ENCODE measurements around the gene CNTNAP2. TPM values are rescaled to one million over a fixed set of nuclear protein-coding genes. Genes with fewer than 3 reads are reported as not detected.

Gene CNTNAP2
- total and polyA plus RNA-seq, 2 donors from 2014 or later = 0.06 to 0.13 TPM

DNA sequence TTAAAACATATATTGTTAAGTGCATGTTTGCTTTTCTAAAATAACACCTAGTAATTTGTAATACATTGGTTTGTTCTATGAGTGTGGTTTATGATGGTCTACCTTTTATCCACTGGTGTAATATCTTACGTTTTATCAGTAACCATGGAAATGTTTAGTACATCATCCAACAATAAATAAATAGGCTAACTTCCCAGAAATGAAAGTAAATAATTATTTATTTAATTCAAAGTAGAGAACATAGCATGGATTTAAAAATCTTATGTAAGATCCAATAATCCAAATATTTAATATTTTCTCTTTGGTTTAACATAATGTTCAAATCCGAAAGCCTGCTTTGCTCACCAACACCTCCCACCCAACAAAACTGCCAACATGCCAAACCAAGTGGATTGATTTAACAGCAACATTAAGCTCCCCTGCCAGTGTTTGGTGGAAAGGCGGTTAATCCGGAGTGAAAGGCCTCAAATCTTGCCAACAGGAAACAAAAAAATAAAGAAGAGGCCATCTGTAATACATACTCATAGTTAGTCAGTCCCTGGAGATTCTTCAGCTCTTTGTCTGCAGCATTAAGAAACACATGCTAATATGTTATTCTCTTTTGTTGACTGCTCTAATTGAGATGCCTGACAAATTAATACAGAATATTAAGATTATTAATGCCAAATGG is 897.8 kb downstream of the CNTNAP2 start:
- H3K27ac ChIP-seq (ENCODE audit: low read depth in 2 of 2, low read length in 2 of 2) = no peak overlapping the region
- no peaks in the 10 kb centered on the region for H3K36me3 ChIP-seq (ENCODE audit: control insufficient read depth in 2 of 3, insufficient read depth in 3 of 3, low read length in 3 of 3)
- H3K4me3 ChIP-seq (ENCODE audit: low read length in 3 of 3) = no peak overlapping the region
- peak; percentile 13 for FAIRE-seq
- no peaks in the 10 kb centered on the region for H3K4me1 ChIP-seq (ENCODE audit: control insufficient read depth in 2 of 3, insufficient read depth in 2 of 3, low read depth in 1 of 3, low read length in 3 of 3)
- no peaks in the 10 kb centered on the region for H3K27me3 ChIP-seq (ENCODE audit: control insufficient read depth, insufficient read depth, low read length)
- no peak for DNase-seq
- TF ChIP-seq CTCF (IDR thresholded peaks at IDR 0.05; ENCODE audit: borderline replicate concordance, extremely low read depth, insufficient read depth) = no peak
- H3K9ac ChIP-seq (ENCODE audit: low read length in 3 of 3) = no peak overlapping the region
- H3K9me3 ChIP-seq (ENCODE audit: control insufficient read depth in 2 of 3, insufficient read depth in 1 of 3, low read length in 3 of 3) = no peaks in the 10 kb centered on the region
- intact Hi-C loops (cut with DNase I) = no loop called here

DNA sequence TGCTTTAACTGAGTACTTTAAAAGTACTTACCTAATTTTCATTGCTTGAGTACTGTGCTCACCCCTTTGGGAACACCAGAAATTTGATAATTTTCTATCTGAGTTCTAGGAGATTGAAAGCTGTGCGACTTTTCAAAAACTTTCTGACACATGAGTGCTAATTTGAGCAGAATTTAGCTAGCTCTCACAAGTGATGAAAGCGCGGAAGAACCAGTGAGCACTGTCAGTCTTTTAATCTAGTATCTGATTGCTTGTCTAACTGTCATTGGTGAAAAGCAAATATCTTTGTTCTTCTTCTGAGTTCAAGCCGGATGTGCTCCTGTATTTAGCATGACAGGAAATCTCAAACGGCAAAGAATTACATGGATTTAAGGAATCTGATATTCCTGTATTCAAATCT is 899.4 kb downstream of the CNTNAP2 start:
- H3K4me3 ChIP-seq (ENCODE audit: low read length in 3 of 3) = no peak overlapping the region
- no peak overlapping the region for H3K9ac ChIP-seq (ENCODE audit: low read length in 3 of 3)
- H3K4me1 ChIP-seq (ENCODE audit: control insufficient read depth in 2 of 3, insufficient read depth in 2 of 3, low read depth in 1 of 3, low read length in 3 of 3) = no peaks in the 10 kb centered on the region
- no peaks in the 10 kb centered on the region for H3K9me3 ChIP-seq (ENCODE audit: control insufficient read depth in 2 of 3, insufficient read depth in 1 of 3, low read length in 3 of 3)
- H3K27ac ChIP-seq (ENCODE audit: low read depth in 2 of 2, low read length in 2 of 2) = no peak overlapping the region
- intact Hi-C loops (cut with DNase I) = no loop called here
- H3K36me3 ChIP-seq (ENCODE audit: control insufficient read depth in 2 of 3, insufficient read depth in 3 of 3, low read length in 3 of 3) = no peaks in the 10 kb centered on the region
- no peak for FAIRE-seq
- no peaks in the 10 kb centered on the region for H3K27me3 ChIP-seq (ENCODE audit: control insufficient read depth, insufficient read depth, low read length)
- no peak for DNase-seq
- no peak for TF ChIP-seq CTCF (IDR thresholded peaks at IDR 0.05; ENCODE audit: borderline replicate concordance, extremely low read depth, insufficient read depth)

GRCh38 chr7:147022056-147022455 is 905.5 kb downstream of the CNTNAP2 start:
- FAIRE-seq = no peak
- Histone ChIP-seq H3K27me3 (ENCODE audit: control insufficient read depth, insufficient read depth, low read length) (no peaks in the 10 kb centered on the region), H3K9me3 (ENCODE audit: control insufficient read depth in 2 of 3, insufficient read depth in 1 of 3, low read length in 3 of 3) (no peaks in the 10 kb centered on the region), H3K9ac (ENCODE audit: low read length in 3 of 3) (no peak overlapping the region), H3K36me3 (ENCODE audit: control insufficient read depth in 2 of 3, insufficient read depth in 3 of 3, low read length in 3 of 3) (no peaks in the 10 kb centered on the region), H3K27ac (ENCODE audit: low read depth in 2 of 2, low read length in 2 of 2) (no peak overlapping the region), H3K4me3 (ENCODE audit: low read length in 3 of 3) (no peak overlapping the region), H3K4me1 (ENCODE audit: control insufficient read depth in 2 of 3, insufficient read depth in 2 of 3, low read depth in 1 of 3, low read length in 3 of 3) (no peaks in the 10 kb centered on the region)
- TF ChIP-seq CTCF (IDR thresholded peaks at IDR 0.05; ENCODE audit: borderline replicate concordance, extremely low read depth, insufficient read depth) = no peak
- intact Hi-C loops (cut with DNase I) = no loop called here
- no peak for DNase-seq

DNA sequence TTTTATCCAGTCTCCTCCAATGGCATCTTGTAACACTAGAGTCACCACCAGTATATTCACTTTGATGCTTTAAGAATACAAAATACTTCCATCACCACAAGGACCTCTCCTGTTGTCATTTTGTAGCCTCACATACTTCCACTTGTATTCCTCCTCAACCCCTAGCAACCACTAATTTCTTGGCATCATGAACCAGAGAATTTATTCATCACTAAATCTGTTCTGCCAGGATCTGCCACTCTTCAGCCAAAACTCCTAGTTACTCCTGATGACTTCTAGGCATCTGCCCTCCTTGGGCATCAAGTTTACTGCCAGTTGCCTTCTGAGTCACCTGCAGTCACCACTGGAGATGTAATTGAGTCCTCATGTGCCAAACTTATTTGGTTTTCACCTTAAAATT is 906.8 kb downstream of the CNTNAP2 start:
- Histone ChIP-seq H3K9ac (ENCODE audit: low read length in 3 of 3) (no peak overlapping the region), H3K27me3 (ENCODE audit: control insufficient read depth, insufficient read depth, low read length) (no peaks in the 10 kb centered on the region), H3K4me3 (ENCODE audit: low read length in 3 of 3) (no peak overlapping the region), H3K27ac (ENCODE audit: low read depth in 2 of 2, low read length in 2 of 2) (no peak overlapping the region), H3K4me1 (ENCODE audit: control insufficient read depth in 2 of 3, insufficient read depth in 2 of 3, low read depth in 1 of 3, low read length in 3 of 3) (no peaks in the 10 kb centered on the region), H3K9me3 (ENCODE audit: control insufficient read depth in 2 of 3, insufficient read depth in 1 of 3, low read length in 3 of 3) (no peaks in the 10 kb centered on the region), H3K36me3 (ENCODE audit: control insufficient read depth in 2 of 3, insufficient read depth in 3 of 3, low read length in 3 of 3) (no peaks in the 10 kb centered on the region)
- FAIRE-seq = no peak
- no peak for DNase-seq
- TF ChIP-seq CTCF (IDR thresholded peaks at IDR 0.05; ENCODE audit: borderline replicate concordance, extremely low read depth, insufficient read depth) = no peak
- intact Hi-C loops (cut with DNase I) = no loop called here
